ENCODE results near the gene UBE2J2.
A peak's percentile ranks its signal among the peaks of the same experiment; 100 is the strongest.

DNA sequence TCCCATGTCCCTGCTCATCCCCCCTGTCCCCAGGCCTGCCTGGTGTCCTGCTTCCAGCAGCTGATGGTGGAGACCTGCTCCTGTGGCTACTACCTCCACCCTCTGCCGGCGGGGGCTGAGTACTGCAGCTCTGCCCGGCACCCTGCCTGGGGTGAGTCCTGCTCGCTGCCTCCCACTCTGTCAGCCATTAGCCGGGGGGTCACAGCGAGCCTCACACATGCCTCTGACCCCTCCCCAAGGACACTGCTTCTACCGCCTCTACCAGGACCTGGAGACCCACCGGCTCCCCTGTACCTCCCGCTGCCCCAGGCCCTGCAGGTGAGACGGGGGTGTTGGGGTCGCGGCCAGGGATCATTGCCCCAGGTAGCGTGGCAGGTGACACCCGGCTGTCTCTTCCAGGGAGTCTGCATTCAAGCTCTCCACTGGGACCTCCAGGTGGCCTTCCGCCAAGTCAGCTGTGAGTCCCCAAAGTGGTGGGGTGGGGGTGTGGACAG is 16.6 kb upstream of the UBE2J2 start:
- TF ChIP-seq ZNF281 (CRISPR knock-in tag; IDR thresholded peaks at IDR 0.05; ENCODE audit: borderline replicate concordance), result no peak
- TF ChIP-seq SMC3 (IDR thresholded peaks at IDR 0.05; ENCODE audit: low read length), result peak; percentile 32; the same call in 1 of the 2 replicates
- no peak for TF ChIP-seq ZNF772 (CRISPR knock-in tag; IDR thresholded peaks at IDR 0.05)

All from HepG2 (cell line).